Endothelial cell of umbilical vein (primary cell): ENCODE data around the gene COL5A1. TPM values are rescaled to one million over a fixed set of nuclear protein-coding genes. Genes with fewer than 3 reads are reported as not detected.

Experiments
- BruUV-seq: library from RNA; stranded (reverse); fragments of 400-500 nt; replicated peaks from 2 replicates; lab custom pipeline; 2021; lab: Mats Ljungman, UMichigan
- CTCF ChIA-PET: fragments of 300-600, 350-600 bp; sonication (Branson Sonifier 250); formaldehyde crosslinking; loops from one replicate; lab custom pipeline; 2021; ENCODE audit warnings: antibody characterized with exemption, inconsistent platforms; lab: Charles Lee
- POLR2A ChIA-PET: fragments of 300-600, 350-600 bp; sonication (Branson Sonifier 250); formaldehyde crosslinking; loops from one replicate; lab custom pipeline; 2021; ENCODE audit warnings: antibody characterized with exemption, inconsistent platforms; lab: Charles Lee
- DNase-seq: peaks from one replicate; pipeline ENCODE4 v3.0.0-alpha.2; 2011; ENCODE audit warnings: low read depth, low spot score
- FAIRE-seq: peaks from 2 replicates; lab custom pipeline; 2011; peaks lifted over from hg19 to GRCh38; lab: Jason Lieb, UNC
- H2AFZ ChIP-seq: 2 replicates; pipeline ENCODE4 v1.6.0; 2012; ENCODE audit warnings: low read depth, low read length, control low read depth, inconsistent platforms
- H3K27ac ChIP-seq: 2 replicates; pipeline ENCODE4 v1.5.1; 2011; ENCODE audit warnings: low read depth, mild to moderate bottlenecking, control low read depth, low read length, moderate library complexity; ENCODE audit not compliant: insufficient read depth
- H3K27me3 ChIP-seq, 2 experiments: 2 replicates each; pipeline versions ENCODE4 v1.6.0 to v1.6.1; 2011; ENCODE audit warnings: low read length in 2 of 2, mixed read lengths in 1 of 2; ENCODE audit not compliant: control insufficient read depth in 2 of 2, insufficient read depth in 2 of 2
- H3K36me3 ChIP-seq, 2 experiments: 2 replicates in 1 of 2; 3 replicates in 1 of 2; pipeline ENCODE4 v1.5.1; 2011; ENCODE audit warnings: low read length in 2 of 2, mild to moderate bottlenecking in 1 of 2, moderate library complexity in 1 of 2; ENCODE audit not compliant: control insufficient read depth in 2 of 2, insufficient read depth in 2 of 2; ENCODE audit errors: extremely low read depth in 1 of 2
- H3K4me1 ChIP-seq: 3 replicates; pipeline ENCODE4 v1.5.1; 2011; ENCODE audit warnings: mild to moderate bottlenecking, low read length; ENCODE audit not compliant: control insufficient read depth, insufficient read depth; ENCODE audit errors: extremely low read depth
- H3K4me2 ChIP-seq: 2 replicates; pipeline ENCODE4 v1.6.1; 2011; ENCODE audit warnings: low read length, control low read depth, mixed read lengths; ENCODE audit not compliant: insufficient read depth
- H3K4me3 ChIP-seq, 3 experiments: fragments of 200-600 bp in 1 of 3; sonication (generic), shearing (Covaris generic) in 1 of 3; replicated peaks in 1 of 3; 2 replicates each; pipeline ENCODE4 v1.5.1; 2011 to 2016; ENCODE audit warnings: control low read depth in 3 of 3, low read length in 3 of 3, mild to moderate bottlenecking in 2 of 3, inconsistent platforms in 1 of 3, low read depth in 1 of 3, moderate library complexity in 1 of 3; ENCODE audit not compliant: insufficient read depth in 1 of 3
- H3K79me2 ChIP-seq: 2 replicates; pipeline ENCODE4 v1.6.0; 2012; ENCODE audit warnings: low read length, inconsistent platforms; ENCODE audit not compliant: control insufficient read depth, insufficient read depth
- H3K9ac ChIP-seq: replicated peaks from 2 replicates; pipeline ENCODE3; 2011; ENCODE audit warnings: low read length, control low read depth; ENCODE audit not compliant: insufficient read depth; ENCODE audit errors: extremely low read depth
- H3K9me1 ChIP-seq: replicated peaks from 3 replicates; pipeline ENCODE4 v1.6.0; 2011; ENCODE audit warnings: mild to moderate bottlenecking, low read length; ENCODE audit not compliant: control insufficient read depth, insufficient read depth; ENCODE audit errors: extremely low read depth
- H3K9me3 ChIP-seq: replicated peaks from 2 replicates; pipeline ENCODE4 v1.5.1; 2012; ENCODE audit warnings: low read length, inconsistent platforms; ENCODE audit not compliant: control insufficient read depth, insufficient read depth
- H4K20me1 ChIP-seq: replicated peaks from 2 replicates; pipeline ENCODE3; 2011; ENCODE audit warnings: mild to moderate bottlenecking, low read length; ENCODE audit not compliant: control insufficient read depth, insufficient read depth; ENCODE audit errors: extremely low read depth
- CTCF ChIP-seq, 2 donors: IDR thresholded peaks; 1 replicate in 1 of 2; 2 replicates in 1 of 2; pipeline ENCODE4 v1.5.1; 2011; ENCODE audit warnings: low read length in 2 of 2, mild to moderate bottlenecking in 2 of 2, moderate library complexity in 2 of 2, control low read depth in 1 of 2, inconsistent platforms in 1 of 2, low read depth in 1 of 2; ENCODE audit not compliant: insufficient read depth in 1 of 2; ENCODE audit errors: extremely low read depth in 1 of 2
- EZH2 ChIP-seq: IDR thresholded peaks from 2 replicates; pipeline ENCODE4 v1.6.1; 2012; ENCODE audit warnings: borderline replicate concordance, low read depth, mild to moderate bottlenecking, moderate library complexity, low read length, inconsistent platforms; ENCODE audit not compliant: severe bottlenecking
- FOS ChIP-seq: IDR thresholded peaks from 2 replicates; pipeline ENCODE4 v1.6.1; 2011; ENCODE audit warnings: mild to moderate bottlenecking, low read length, moderate library complexity, borderline replicate concordance; ENCODE audit not compliant: insufficient read depth
- GATA2 ChIP-seq: IDR thresholded peaks from 2 replicates; pipeline ENCODE4 v1.7.0; 2011; ENCODE audit warnings: low read depth, mild to moderate bottlenecking, moderate library complexity, mixed read lengths, low read length; ENCODE audit not compliant: insufficient read length, insufficient read depth
- JUN ChIP-seq: IDR thresholded peaks from 2 replicates; pipeline ENCODE4 v1.6.1; 2011; ENCODE audit warnings: borderline replicate concordance, low read depth; ENCODE audit not compliant: insufficient read length, insufficient read depth
- MAX ChIP-seq: IDR thresholded peaks from 2 replicates; pipeline ENCODE4 v1.6.1; 2011; ENCODE audit not compliant: insufficient read depth, insufficient read length
- MYC ChIP-seq: IDR thresholded peaks from one replicate; pipeline ENCODE4 v1.6.1; 2011; ENCODE audit warnings: mild to moderate bottlenecking, low read depth, low read length
- POLR2A ChIP-seq: IDR thresholded peaks from 2 replicates; pipeline ENCODE4 v1.6.1; 2012; ENCODE audit warnings: low read depth, mild to moderate bottlenecking, control low read depth, low read length
- POLR2AphosphoS5 ChIP-seq: IDR thresholded peaks from 2 replicates; pipeline ENCODE4 v1.6.1; 2012; ENCODE audit warnings: low read depth, mild to moderate bottlenecking, control low read depth, low read length, moderate library complexity; ENCODE audit not compliant: insufficient read depth
- dilution Hi-C: fragments of 300-500 bp; cut with MboI; formaldehyde crosslinking; loops from one replicate; pipeline ENCODE4 v1.15.0; 2019; ENCODE audit warnings: low sequenced_read_pairs; ENCODE audit not compliant: extremely low pct_ligation_motif_present
- intact Hi-C: fragments of 100-400 bp; cut with micrococcal nuclease; formaldehyde crosslinking; loops from one replicate; pipeline ENCODE4 v1.10.0; 2022
- polyA plus RNA-seq, 4 experiments: library from polyadenylated mRNA; depleted of rRNA in 3 of 4; stranded (reverse) in 3 of 4; unstranded in 1 of 4; fragments of >200 nt; gene quantifications; 2 replicates each; pipeline versions ENCODE4 v1.2.1 to v1.2.3, GENCODE V29; 2011 to 2012; ENCODE audit warnings: missing spikeins in 1 of 4
- total RNA-seq: library from RNA; stranded (reverse); gene quantifications from 2 replicates; pipeline ENCODE4 v1.2.3, GENCODE V29; 2021

Gene COL5A1
- total and polyA plus RNA-seq, 2 donors (not counting 3 experiments of a cell fraction or from before 2014, with no cell fraction given): 97.4 to 175 TPM

GRCh38 chr9:134776080-134776796 lies 134.6 kb downstream of the COL5A1 start:
- TF ChIP-seq CTCF (IDR thresholded peaks at IDR 0.05; ENCODE audit: extremely low read depth in 1 of 2, insufficient read depth in 1 of 2, low read depth in 1 of 2, low read length in 2 of 2) (no peak), FOS (no peak), GATA2 (no peak), POLR2AphosphoS5 (no peak), MAX (no peak), MYC (no peak), EZH2 (no peak), JUN (no peak), POLR2A (no peak)
- no TSS peak for BruUV-seq
- Histone ChIP-seq H3K9ac (no peak overlapping the region), H2AFZ (no peak overlapping the region), H3K9me1 (no peaks in the 10 kb centered on the region), H3K4me2 (no peak overlapping the region), H3K4me3 (no peak overlapping the region), H3K79me2 (no peaks in the 10 kb centered on the region), H3K36me3 (peaks cover 2 to 32% of the 10 kb centered on the region in 2 experiments), H3K4me1 (no peaks in the 10 kb centered on the region), H3K27ac (no peak overlapping the region), H3K9me3 (no peaks in the 10 kb centered on the region), H3K27me3 (no peaks in the 10 kb centered on the region), H4K20me1 (no peaks in the 10 kb centered on the region)
- ChIA-PET POLR2A (no interaction called here), CTCF (no interaction called here)
- no peak for FAIRE-seq
- no peak for DNase-seq
- dilution Hi-C loops: no loop called here
- intact Hi-C loops: loop anchor here (5.0 to 10.0 kb wide), 2 partner anchors 309 to 636 kb away; partner anchors contain the start of gene OLFM1
